Hepatic stellate cell (primary cell): ENCODE measurements around the gene SLX9.
"Not testable (repeated sequence)": the region's sequence is repeated elsewhere in the genome, so short reads cannot be mapped to it uniquely, and the experiment has no call there.

Experiments used
- DNase-seq: peaks from one replicate; pipeline ENCODE4 v3.0.0; 2011; ENCODE audit warnings: low spot score

Gene SLX9

GRCh38 chr21:44960141-44961092 lies 20.6 kb downstream of the SLX9 start:
- no peak for DNase-seq

- peak; percentile 95 for DNase-seq
Measured at GRCh38 chr21:44962403-44962966, 22.7 kb downstream of the SLX9 start.

- no peak for DNase-seq
Measured at GRCh38 chr21:44964381-44964780, 24.6 kb downstream of the SLX9 start.

- DNase-seq, result no peak
Measured at GRCh38 chr21:44965251-44966022, 25.6 kb downstream of the SLX9 start.

- DNase-seq, result no peak
Measured at GRCh38 chr21:44966135-44967081, 26.6 kb downstream of the SLX9 start.

GRCh38 chr21:44967082-44968047 lies 27.5 kb downstream of the SLX9 start:
- DNase-seq, result no peak

GRCh38 chr21:44969066-44969670 lies 29.3 kb downstream of the SLX9 start:
- no peak for DNase-seq

- peak; percentile 47 for DNase-seq
Measured at GRCh38 chr21:44969931-44970755, 30.3 kb downstream of the SLX9 start.

GRCh38 chr21:44970766-44971671 lies 31.2 kb downstream of the SLX9 start:
- no peak for DNase-seq

- no peak for DNase-seq
Measured at GRCh38 chr21:44971672-44971995, 31.8 kb downstream of the SLX9 start.

- DNase-seq, result no peak
Measured at GRCh38 chr21:44972301-44972814, 32.5 kb downstream of the SLX9 start.

- no peak for DNase-seq
Measured at GRCh38 chr21:44972821-44973220, 33.0 kb downstream of the SLX9 start.

- DNase-seq, result no peak
Measured at GRCh38 chr21:44973598-44973997, 33.8 kb downstream of the SLX9 start.

- DNase-seq, result no peak
Measured at GRCh38 chr21:44974676-44975075, 34.8 kb downstream of the SLX9 start.

GRCh38 chr21:44975720-44976555 lies 36.1 kb downstream of the SLX9 start:
- no peak for DNase-seq

- not testable (repeated sequence) for DNase-seq
Measured at GRCh38 chr21:44976556-44977393, 36.9 kb downstream of the SLX9 start.
